Measurements from ENCODE around the gene SPATS2L.
"Not testable (repeated sequence)": the region's sequence is repeated elsewhere in the genome, so short reads cannot be mapped to it uniquely, and the experiment has no call there.

The SPATS2L gene

DNA sequence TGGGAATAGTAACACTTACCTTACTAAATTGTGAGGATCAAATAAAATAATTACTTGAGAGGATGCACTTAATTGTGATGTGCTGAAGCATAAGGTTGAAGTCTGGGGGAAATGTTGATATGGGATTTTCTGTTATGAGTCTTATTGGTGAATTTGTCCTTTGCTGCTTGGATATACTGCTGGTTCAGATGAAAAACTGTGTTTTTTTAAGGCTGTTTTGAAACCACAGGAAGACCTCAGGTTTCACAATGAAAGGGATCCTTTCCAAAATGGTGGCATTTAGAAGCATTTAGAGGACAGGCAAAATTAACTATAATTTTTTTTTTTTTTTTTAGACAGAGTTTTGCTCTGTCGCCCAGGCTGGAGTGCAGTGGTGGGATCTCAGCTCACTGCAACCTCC is 34.9 kb downstream of the SPATS2L start:
- Histone ChIP-seq H3K4me1 (ENCODE audit: control insufficient read depth in 1 of 2, insufficient read depth in 2 of 2, low read length in 2 of 2) (peaks cover 6 to 24% of the 10 kb centered on the region in 2 donors), H3K4me3 (ENCODE audit: low read depth in 1 of 2, low read length in 2 of 2) (no peak overlapping the region), H3K9me3 (ENCODE audit: control insufficient read depth in 1 of 2, low read length in 2 of 2) (no peaks in the 10 kb centered on the region), H3K36me3 (ENCODE audit: control insufficient read depth in 1 of 2, insufficient read depth in 2 of 2, low read length in 2 of 2) (no peaks in the 10 kb centered on the region), H3K27ac (ENCODE audit: low read length) (no peak overlapping the region), H3K27me3 (ENCODE audit: low read depth, low read length) (no peaks in the 10 kb centered on the region)

DNA sequence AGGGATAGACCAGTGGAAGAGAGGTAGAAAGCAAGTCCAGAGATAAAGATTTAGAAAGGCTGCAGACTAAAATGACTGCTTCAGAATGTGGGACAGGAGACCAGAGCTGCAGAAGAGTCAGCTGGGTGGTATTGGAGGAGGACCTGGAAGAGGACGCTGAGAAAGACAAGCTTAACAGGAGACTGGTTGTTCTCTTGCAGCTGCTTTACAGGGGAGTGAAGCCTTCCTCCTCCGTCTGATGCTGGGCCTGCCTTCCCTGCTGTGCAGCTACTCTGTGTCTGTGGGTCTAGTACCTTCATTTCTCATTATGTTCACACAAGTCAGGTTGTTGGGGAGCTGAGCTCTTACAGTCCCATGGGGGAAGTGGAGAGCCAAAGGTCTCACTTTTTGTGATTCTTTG is 35.7 kb downstream of the SPATS2L start:
- no peaks in the 10 kb centered on the region for H3K9me3 ChIP-seq (ENCODE audit: control insufficient read depth in 1 of 2, low read length in 2 of 2)
- no peaks in the 10 kb centered on the region for H3K36me3 ChIP-seq (ENCODE audit: control insufficient read depth in 1 of 2, insufficient read depth in 2 of 2, low read length in 2 of 2)
- H3K4me3 ChIP-seq (ENCODE audit: low read depth in 1 of 2, low read length in 2 of 2), result no peak overlapping the region
- no peaks in the 10 kb centered on the region for H3K27me3 ChIP-seq (ENCODE audit: low read depth, low read length)
- H3K27ac ChIP-seq (ENCODE audit: low read length), result no peak overlapping the region
- H3K4me1 ChIP-seq (ENCODE audit: control insufficient read depth in 1 of 2, insufficient read depth in 2 of 2, low read length in 2 of 2), result peaks cover 2 to 20% of the 10 kb centered on the region in 2 donors

DNA sequence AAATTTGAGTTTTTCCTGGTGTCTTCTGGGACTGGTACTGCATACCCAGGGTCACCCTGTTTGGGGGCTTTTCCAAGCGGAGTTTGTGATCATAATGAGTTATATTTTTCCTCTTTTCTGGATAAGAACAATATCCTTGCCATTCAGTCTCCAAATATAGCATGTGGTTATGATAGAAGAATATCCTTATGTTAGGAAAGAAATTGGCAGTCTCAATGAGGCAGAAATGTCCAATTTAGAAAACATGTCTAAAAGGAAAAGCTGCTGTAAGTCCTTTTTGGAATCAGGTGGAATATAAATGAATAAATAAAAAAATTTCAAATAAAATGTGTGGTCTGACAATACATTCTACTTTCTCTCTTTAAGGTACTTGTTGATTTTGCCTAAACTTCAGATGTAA is 36.2 kb downstream of the SPATS2L start:
- Histone ChIP-seq H3K27me3 (ENCODE audit: low read depth, low read length) (no peaks in the 10 kb centered on the region), H3K9me3 (ENCODE audit: control insufficient read depth in 1 of 2, low read length in 2 of 2) (no peaks in the 10 kb centered on the region), H3K4me1 (ENCODE audit: control insufficient read depth in 1 of 2, insufficient read depth in 2 of 2, low read length in 2 of 2) (peaks cover 0 to 16% of the 10 kb centered on the region in 2 donors), H3K4me3 (ENCODE audit: low read depth in 1 of 2, low read length in 2 of 2) (no peak overlapping the region), H3K36me3 (ENCODE audit: control insufficient read depth in 1 of 2, insufficient read depth in 2 of 2, low read length in 2 of 2) (no peaks in the 10 kb centered on the region), H3K27ac (ENCODE audit: low read length) (no peak overlapping the region)

DNA sequence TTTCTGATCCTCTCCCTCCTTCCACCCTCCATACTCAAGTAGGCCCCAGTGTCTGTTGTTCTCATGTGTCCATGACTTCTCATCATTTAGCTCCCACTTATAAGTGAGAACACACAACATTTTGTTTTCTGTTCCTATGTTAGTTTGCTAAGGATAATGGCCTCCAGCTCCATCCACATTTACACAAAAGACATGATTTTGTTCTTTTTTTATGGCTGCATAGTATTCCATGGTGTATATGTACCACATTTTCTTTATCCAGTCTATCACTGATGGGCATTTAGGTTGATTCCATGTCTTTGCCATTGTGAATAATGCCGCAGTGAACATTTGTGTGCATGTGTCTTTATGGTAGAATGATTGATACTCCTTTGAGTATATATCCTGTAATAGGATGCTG is 37.7 kb downstream of the SPATS2L start:
- H3K4me1 ChIP-seq (ENCODE audit: control insufficient read depth in 1 of 2, insufficient read depth in 2 of 2, low read length in 2 of 2); H3K27ac ChIP-seq (ENCODE audit: low read length); H3K4me3 ChIP-seq (ENCODE audit: low read depth in 1 of 2, low read length in 2 of 2); H3K27me3 ChIP-seq (ENCODE audit: low read depth, low read length); H3K36me3 ChIP-seq (ENCODE audit: control insufficient read depth in 1 of 2, insufficient read depth in 2 of 2, low read length in 2 of 2); H3K9me3 ChIP-seq (ENCODE audit: control insufficient read depth in 1 of 2, low read length in 2 of 2): not testable (repeated sequence)

DNA sequence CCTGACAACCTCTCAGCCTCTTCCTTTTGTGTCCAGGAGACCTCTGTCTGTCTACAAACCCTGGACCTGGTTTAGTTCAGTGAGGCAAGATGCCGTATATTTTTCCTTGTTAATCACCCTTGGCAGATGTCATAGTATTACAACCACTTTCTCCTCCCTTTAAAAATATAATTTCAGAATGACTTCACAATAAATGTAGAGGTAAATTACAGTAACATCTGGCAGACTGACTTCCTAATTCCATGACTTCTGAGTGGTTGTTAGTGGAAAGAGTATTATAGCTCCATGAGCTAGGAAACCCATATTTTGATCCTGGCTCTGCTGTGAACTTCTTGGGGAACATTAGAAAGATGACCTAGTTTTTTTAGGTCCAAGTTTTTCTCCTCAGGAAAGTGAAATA is 39.5 kb downstream of the SPATS2L start:
- no peaks in the 10 kb centered on the region for H3K9me3 ChIP-seq (ENCODE audit: control insufficient read depth in 1 of 2, low read length in 2 of 2)
- H3K4me1 ChIP-seq (ENCODE audit: control insufficient read depth in 1 of 2, insufficient read depth in 2 of 2, low read length in 2 of 2), result no peaks in the 10 kb centered on the region
- no peaks in the 10 kb centered on the region for H3K36me3 ChIP-seq (ENCODE audit: control insufficient read depth in 1 of 2, insufficient read depth in 2 of 2, low read length in 2 of 2)
- H3K27me3 ChIP-seq (ENCODE audit: low read depth, low read length), result no peaks in the 10 kb centered on the region
- H3K4me3 ChIP-seq (ENCODE audit: low read depth in 1 of 2, low read length in 2 of 2), result no peak overlapping the region
- peak overlapping the region; percentile 26 for H3K27ac ChIP-seq (ENCODE audit: low read length)

DNA sequence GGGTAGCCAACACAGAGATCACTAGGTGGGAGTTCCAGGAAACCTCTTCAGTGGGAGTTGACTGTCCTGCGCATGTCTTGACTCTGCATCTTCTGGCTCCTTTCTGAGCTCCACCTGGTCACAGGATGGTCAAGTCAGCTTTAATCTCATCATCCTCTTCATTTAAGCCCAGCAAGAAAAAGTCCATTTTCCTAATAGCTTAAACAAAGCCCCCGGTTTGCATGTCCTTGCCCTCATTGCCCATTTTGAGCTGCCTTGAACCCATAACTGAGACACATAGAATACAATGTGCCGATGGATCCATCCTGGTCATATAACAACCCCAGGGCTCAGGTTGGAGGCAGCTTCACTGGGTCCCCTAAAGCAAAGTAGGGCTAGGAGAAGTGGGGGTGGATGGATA is 40.8 kb downstream of the SPATS2L start:
- H3K27me3 ChIP-seq (ENCODE audit: low read depth, low read length), result no peaks in the 10 kb centered on the region
- H3K4me3 ChIP-seq (ENCODE audit: low read depth in 1 of 2, low read length in 2 of 2), result no peak overlapping the region
- H3K4me1 ChIP-seq (ENCODE audit: control insufficient read depth in 1 of 2, insufficient read depth in 2 of 2, low read length in 2 of 2), result peaks cover 0 to 5% of the 10 kb centered on the region in 2 donors
- H3K27ac ChIP-seq (ENCODE audit: low read length), result no peak overlapping the region
- no peaks in the 10 kb centered on the region for H3K9me3 ChIP-seq (ENCODE audit: control insufficient read depth in 1 of 2, low read length in 2 of 2)
- no peaks in the 10 kb centered on the region for H3K36me3 ChIP-seq (ENCODE audit: control insufficient read depth in 1 of 2, insufficient read depth in 2 of 2, low read length in 2 of 2)

DNA sequence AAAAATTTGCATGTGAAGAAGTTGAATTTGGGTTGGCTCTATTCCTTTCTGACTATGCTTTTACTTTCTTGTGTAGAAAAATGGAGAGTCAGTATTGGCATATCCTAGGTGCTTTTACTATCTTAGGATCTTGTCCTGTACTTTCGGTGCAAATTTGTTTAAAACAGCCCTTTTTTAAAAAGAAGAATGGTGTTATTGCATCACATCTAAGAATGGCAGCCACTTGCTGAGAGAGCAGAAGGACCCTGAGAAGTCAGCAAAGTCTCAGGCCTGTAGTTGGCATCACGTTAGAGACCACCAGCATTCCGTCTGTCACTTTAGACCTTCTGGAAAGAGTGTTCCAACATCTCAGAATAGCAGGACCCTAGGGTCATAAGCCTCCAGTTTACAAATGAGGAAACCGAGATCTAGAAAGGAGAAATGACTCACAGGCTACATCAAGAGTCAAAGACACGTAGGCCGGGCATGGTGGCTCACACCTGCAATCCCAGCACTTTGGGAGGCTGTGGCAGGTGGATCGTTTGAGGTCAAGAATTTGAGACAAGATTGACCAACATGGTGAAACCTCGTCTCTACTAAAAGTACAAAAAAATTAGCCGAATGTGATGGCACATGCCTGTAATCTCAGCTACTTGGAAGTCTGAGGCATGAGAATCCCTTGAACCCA is 42.5 kb downstream of the SPATS2L start:
- Histone ChIP-seq H3K9me3 (ENCODE audit: control insufficient read depth in 1 of 2, low read length in 2 of 2) (no peaks in the 10 kb centered on the region), H3K4me1 (ENCODE audit: control insufficient read depth in 1 of 2, insufficient read depth in 2 of 2, low read length in 2 of 2) (peaks cover 0 to 11% of the 10 kb centered on the region in 2 donors), H3K27ac (ENCODE audit: low read length) (no peak overlapping the region)

DNA sequence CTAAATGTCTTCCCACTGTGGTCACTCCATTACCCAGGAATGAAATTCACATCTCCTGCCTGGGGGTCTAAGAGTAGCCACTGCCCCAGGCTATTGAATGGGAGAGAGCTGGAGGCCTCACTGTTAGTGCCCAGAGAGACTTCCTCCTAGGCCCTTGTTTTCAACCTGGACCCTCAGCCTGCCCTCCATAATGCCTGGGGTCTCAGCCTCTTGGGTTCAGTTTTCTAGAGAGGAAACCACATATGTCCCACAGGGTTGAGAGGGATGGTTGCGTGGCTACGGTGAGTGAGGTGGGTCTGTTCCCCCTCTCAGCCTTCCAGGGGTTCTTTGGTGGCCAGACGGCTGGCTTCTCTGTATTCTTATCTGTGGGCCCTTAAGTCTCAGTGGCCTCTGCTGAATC is 43.4 kb downstream of the SPATS2L start:
- no peak overlapping the region for H3K4me3 ChIP-seq (ENCODE audit: low read depth in 1 of 2, low read length in 2 of 2)
- H3K9me3 ChIP-seq (ENCODE audit: control insufficient read depth in 1 of 2, low read length in 2 of 2), result no peaks in the 10 kb centered on the region
- peaks cover 0 to 11% of the 10 kb centered on the region in 2 donors for H3K4me1 ChIP-seq (ENCODE audit: control insufficient read depth in 1 of 2, insufficient read depth in 2 of 2, low read length in 2 of 2)
- no peak overlapping the region for H3K27ac ChIP-seq (ENCODE audit: low read length)
- no peaks in the 10 kb centered on the region for H3K27me3 ChIP-seq (ENCODE audit: low read depth, low read length)
- H3K36me3 ChIP-seq (ENCODE audit: control insufficient read depth in 1 of 2, insufficient read depth in 2 of 2, low read length in 2 of 2), result no peaks in the 10 kb centered on the region

More for the DNA sequence above, 42.5 kb downstream of the SPATS2L start:
- no peaks in the 10 kb centered on the region for H3K27me3 ChIP-seq (ENCODE audit: low read depth, low read length)
- no peak overlapping the region for H3K4me3 ChIP-seq (ENCODE audit: low read depth in 1 of 2, low read length in 2 of 2)
- H3K36me3 ChIP-seq (ENCODE audit: control insufficient read depth in 1 of 2, insufficient read depth in 2 of 2, low read length in 2 of 2), result no peaks in the 10 kb centered on the region

DNA sequence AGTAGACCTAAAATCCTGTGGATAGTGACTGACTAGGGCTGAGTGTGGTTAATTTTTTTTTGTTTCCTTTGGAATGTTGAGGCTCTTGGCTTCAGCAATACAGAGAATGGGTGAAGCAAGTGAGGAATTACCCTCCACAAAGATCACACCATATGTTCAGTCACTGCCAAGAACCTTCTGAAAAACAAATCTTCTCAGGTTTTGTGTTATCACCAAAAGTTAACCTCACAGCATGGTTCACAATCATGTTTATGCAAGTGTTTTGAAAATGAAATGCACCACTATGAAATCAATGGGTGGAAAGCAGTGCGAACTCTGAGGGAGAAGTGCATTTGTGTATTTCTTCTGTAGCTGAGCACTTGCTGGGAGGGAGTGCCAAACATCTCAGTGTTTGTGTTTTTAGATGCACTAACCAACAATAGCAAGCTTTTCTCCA is 44.4 kb downstream of the SPATS2L start:
- Histone ChIP-seq H3K9me3 (ENCODE audit: control insufficient read depth in 1 of 2, low read length in 2 of 2) (no peaks in the 10 kb centered on the region), H3K4me3 (ENCODE audit: low read depth in 1 of 2, low read length in 2 of 2) (no peak overlapping the region), H3K4me1 (ENCODE audit: control insufficient read depth in 1 of 2, insufficient read depth in 2 of 2, low read length in 2 of 2) (peaks cover 0 to 11% of the 10 kb centered on the region in 2 donors), H3K36me3 (ENCODE audit: control insufficient read depth in 1 of 2, insufficient read depth in 2 of 2, low read length in 2 of 2) (no peaks in the 10 kb centered on the region), H3K27me3 (ENCODE audit: low read depth, low read length) (no peaks in the 10 kb centered on the region), H3K27ac (ENCODE audit: low read length) (no peak overlapping the region)

DNA sequence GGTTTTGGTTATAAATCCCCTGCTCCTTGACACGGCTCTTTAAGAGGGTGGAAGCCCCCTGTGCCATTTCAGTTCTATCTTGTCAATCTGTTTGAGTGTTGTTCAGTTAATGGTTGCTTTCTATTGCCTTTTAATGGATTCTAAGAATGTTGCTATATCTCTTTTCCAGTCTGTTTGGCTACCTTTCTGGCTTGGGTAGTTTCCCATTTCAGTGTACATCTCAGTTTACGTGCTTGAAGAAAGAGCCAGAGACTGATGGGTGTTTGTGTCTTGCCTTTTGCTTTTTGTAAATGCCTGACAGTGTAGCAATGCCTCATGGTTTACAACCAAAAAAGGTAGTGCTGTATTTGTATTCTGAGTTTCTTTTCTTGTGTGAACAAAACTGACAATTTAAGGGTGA is 45.3 kb downstream of the SPATS2L start:
- Histone ChIP-seq H3K4me1 (ENCODE audit: control insufficient read depth in 1 of 2, insufficient read depth in 2 of 2, low read length in 2 of 2) (peaks cover 0 to 16% of the 10 kb centered on the region in 2 donors), H3K27me3 (ENCODE audit: low read depth, low read length) (no peaks in the 10 kb centered on the region), H3K27ac (ENCODE audit: low read length) (peak overlapping the region; percentile 21), H3K36me3 (ENCODE audit: control insufficient read depth in 1 of 2, insufficient read depth in 2 of 2, low read length in 2 of 2) (no peaks in the 10 kb centered on the region), H3K4me3 (ENCODE audit: low read depth in 1 of 2, low read length in 2 of 2) (no peak overlapping the region), H3K9me3 (ENCODE audit: control insufficient read depth in 1 of 2, low read length in 2 of 2) (no peaks in the 10 kb centered on the region)

DNA sequence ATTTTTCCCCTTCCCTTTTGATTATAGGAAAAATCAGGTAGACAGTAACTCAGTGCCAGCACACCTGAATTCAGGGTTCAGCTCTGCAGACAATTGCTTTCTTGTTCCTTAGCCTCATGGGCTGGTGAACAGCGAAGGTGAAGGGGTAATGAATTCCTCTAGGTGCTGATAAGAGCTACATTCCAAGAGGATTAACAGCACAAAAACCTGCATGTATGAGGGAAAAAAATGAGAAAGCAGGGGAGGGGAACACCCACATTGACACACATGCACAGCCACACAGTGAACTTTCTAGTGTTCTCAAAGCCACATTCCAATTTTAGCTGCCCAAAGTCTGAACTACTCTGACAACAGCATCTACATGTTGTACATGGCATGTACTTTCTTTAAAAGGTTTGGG is 46.1 kb downstream of the SPATS2L start:
- Histone ChIP-seq H3K27me3 (ENCODE audit: low read depth, low read length) (no peaks in the 10 kb centered on the region), H3K36me3 (ENCODE audit: control insufficient read depth in 1 of 2, insufficient read depth in 2 of 2, low read length in 2 of 2) (no peaks in the 10 kb centered on the region), H3K4me3 (ENCODE audit: low read depth in 1 of 2, low read length in 2 of 2) (no peak overlapping the region), H3K9me3 (ENCODE audit: control insufficient read depth in 1 of 2, low read length in 2 of 2) (no peaks in the 10 kb centered on the region), H3K27ac (ENCODE audit: low read length) (peak overlapping the region; percentile 21), H3K4me1 (ENCODE audit: control insufficient read depth in 1 of 2, insufficient read depth in 2 of 2, low read length in 2 of 2) (peaks cover 0 to 24% of the 10 kb centered on the region in 2 donors)

DNA sequence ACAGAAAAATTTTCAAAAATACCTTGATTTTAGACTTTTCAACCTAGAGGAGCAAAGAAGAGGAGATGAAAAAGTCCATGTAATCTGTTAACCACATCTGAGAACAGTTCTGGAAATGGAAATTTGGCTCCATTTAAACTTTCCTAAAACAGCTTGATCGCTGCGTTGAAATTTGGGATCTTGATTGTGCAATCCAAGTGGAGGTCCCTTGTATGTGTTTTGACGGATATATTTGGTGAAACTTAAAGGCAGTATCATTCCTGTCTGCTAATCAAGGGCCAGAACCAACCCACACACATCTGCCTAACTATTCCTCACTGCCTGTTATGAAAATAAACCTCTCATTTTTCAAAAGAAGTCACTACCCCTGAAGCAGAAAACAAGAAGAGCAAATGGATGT is 46.6 kb downstream of the SPATS2L start:
- H3K27me3 ChIP-seq (ENCODE audit: low read depth, low read length), result no peaks in the 10 kb centered on the region
- no peaks in the 10 kb centered on the region for H3K36me3 ChIP-seq (ENCODE audit: control insufficient read depth in 1 of 2, insufficient read depth in 2 of 2, low read length in 2 of 2)
- H3K27ac ChIP-seq (ENCODE audit: low read length), result no peak overlapping the region
- no peak overlapping the region for H3K4me3 ChIP-seq (ENCODE audit: low read depth in 1 of 2, low read length in 2 of 2)
- no peaks in the 10 kb centered on the region for H3K9me3 ChIP-seq (ENCODE audit: control insufficient read depth in 1 of 2, low read length in 2 of 2)
- H3K4me1 ChIP-seq (ENCODE audit: control insufficient read depth in 1 of 2, insufficient read depth in 2 of 2, low read length in 2 of 2), result peaks cover 0 to 25% of the 10 kb centered on the region in 2 donors
